Fibroblast of lung (primary cell): ENCODE results near the gene JAM2. TPM values are rescaled to one million over a fixed set of nuclear protein-coding genes. Genes with fewer than 3 reads are reported as not detected.

Experiments used
- DNase-seq, 2 donors: peaks; one replicate each; pipeline versions ENCODE4 v3.0.0 to v3.0.0-alpha.2; 2010; ENCODE audit warnings: low read depth in 2 of 2
- H2AFZ ChIP-seq: 2 replicates; pipeline ENCODE4 v1.5.1; 2012; ENCODE audit warnings: low read length, control low read depth, inconsistent platforms
- H3K27ac ChIP-seq: 2 replicates; pipeline ENCODE4 v1.5.1; 2011; ENCODE audit warnings: low read length, control low read depth; ENCODE audit not compliant: insufficient read depth
- H3K27me3 ChIP-seq: 2 replicates; pipeline ENCODE4 v1.5.1; 2011; ENCODE audit warnings: mild to moderate bottlenecking, low read length; ENCODE audit not compliant: control insufficient read depth, insufficient read depth
- H3K36me3 ChIP-seq: 2 replicates; pipeline ENCODE4 v1.5.1; 2011; ENCODE audit warnings: low read length; ENCODE audit not compliant: control insufficient read depth, insufficient read depth
- H3K4me1 ChIP-seq: 2 replicates; pipeline ENCODE4 v1.5.1; 2011; ENCODE audit warnings: low read length; ENCODE audit not compliant: control insufficient read depth, insufficient read depth; ENCODE audit errors: extremely low read depth
- H3K4me2 ChIP-seq: 2 replicates; pipeline ENCODE4 v1.5.1; 2011; ENCODE audit warnings: low read length, control low read depth; ENCODE audit not compliant: insufficient read depth; ENCODE audit errors: extremely low read depth
- H3K4me3 ChIP-seq, 4 experiments: fragments of 200-600 bp in 1 of 4; sonication (generic) in 1 of 4; replicated peaks in 1 of 4; 2 replicates each; pipeline ENCODE4 v1.5.1; 2011 to 2016; ENCODE audit warnings: low read length in 4 of 4, low read depth in 3 of 4, mild to moderate bottlenecking in 3 of 4, control low read depth in 2 of 4, inconsistent platforms in 1 of 4, mixed read lengths in 1 of 4; ENCODE audit not compliant: insufficient read depth in 1 of 4; ENCODE audit errors: control extremely low read depth in 1 of 4
- H3K79me2 ChIP-seq: 2 replicates; pipeline ENCODE4 v1.5.1; 2012; ENCODE audit warnings: mild to moderate bottlenecking, low read length, inconsistent platforms; ENCODE audit not compliant: control insufficient read depth, insufficient read depth
- H3K9ac ChIP-seq: 2 replicates; pipeline ENCODE4 v1.5.1; 2011; ENCODE audit warnings: mild to moderate bottlenecking, low read length, control low read depth; ENCODE audit not compliant: insufficient read depth
- H3K9me3 ChIP-seq: 2 replicates; pipeline ENCODE4 v1.5.1; 2012; ENCODE audit warnings: low read depth, low read length; ENCODE audit not compliant: control insufficient read depth, insufficient read depth
- H4K20me1 ChIP-seq: 2 replicates; pipeline ENCODE4 v1.5.1; 2011; ENCODE audit warnings: low read length; ENCODE audit not compliant: control insufficient read depth, insufficient read depth; ENCODE audit errors: extremely low read depth
- EZH2 ChIP-seq: IDR thresholded peaks from 2 replicates; pipeline ENCODE4 v1.5.1; 2012; ENCODE audit warnings: low read length, control low read depth, mild to moderate bottlenecking; ENCODE audit errors: missing control alignments
- polyA plus RNA-seq, 2 donors: library from polyadenylated mRNA; depleted of rRNA in 1 of 2; stranded (reverse) in 1 of 2; unstranded in 1 of 2; fragments of >200 nt; gene quantifications; 2 replicates each; pipeline ENCODE4 v1.2.1, GENCODE V29; 2011 to 2012; ENCODE audit warnings: missing spikeins in 1 of 2
- total RNA-seq: library from RNA; depleted of rRNA; stranded (reverse); fragments of >200 nt; gene quantifications from 2 replicates; pipeline ENCODE4 v1.2.1, GENCODE V29; 2014
- TF ChIP-seq, protein P1 (sequence below), 2 donors: IDR thresholded peaks in 1 of 2; conservative IDR thresholded peaks in 1 of 2; 1 replicate in 1 of 2; 2 replicates in 1 of 2; pipeline ENCODE4 v1.5.1; 2011 to 2012; ENCODE audit warnings: low read length in 2 of 2, control low read depth in 1 of 2, inconsistent platforms in 1 of 2, low read depth in 1 of 2, mild to moderate bottlenecking in 1 of 2

The JAM2 gene
- total and polyA plus RNA-seq, 2 donors (not counting 1 experiment from before 2014, with no cell fraction given): 1.4 to 2.1 TPM

DNA sequence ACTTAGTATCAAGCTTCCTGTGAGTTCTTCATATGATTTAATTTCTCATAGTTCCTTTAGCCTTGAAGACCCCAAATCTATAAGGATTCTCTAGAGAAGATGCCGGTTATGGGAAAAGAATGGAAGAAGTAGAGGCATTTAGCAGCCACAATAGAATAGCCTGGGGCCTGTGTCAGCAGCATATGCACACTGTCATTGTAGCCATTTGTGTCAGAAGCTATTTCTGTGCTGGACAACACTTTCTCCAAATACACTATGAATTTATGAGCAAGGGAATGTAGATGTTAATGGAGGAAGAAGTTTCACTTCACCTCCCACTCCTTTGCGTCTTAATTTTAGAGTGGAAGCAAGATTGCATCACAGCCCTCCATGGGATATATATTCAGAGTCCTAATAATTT lies 17.4 kb downstream of the JAM2 start:
- DNase-seq: no peak

DNA sequence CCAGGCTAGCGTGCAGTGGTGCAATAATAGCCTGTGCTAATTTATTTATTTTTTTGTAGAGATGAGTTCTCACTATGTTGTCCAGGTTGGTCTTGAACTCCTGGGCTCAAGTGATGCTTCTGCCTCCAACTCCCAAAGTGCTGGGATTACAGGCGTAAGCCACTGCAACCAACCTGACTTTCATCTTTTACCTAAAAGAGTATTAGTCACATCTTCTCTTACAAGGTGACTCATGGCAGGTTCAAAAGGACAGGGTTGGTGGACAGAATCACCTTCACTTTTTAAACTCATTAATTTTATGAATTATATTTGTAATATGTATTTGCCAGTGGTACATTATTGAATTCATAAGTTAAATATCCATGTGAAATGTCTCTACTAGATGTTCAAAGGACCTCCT lies 18.1 kb downstream of the JAM2 start:
- DNase-seq: no peak
- no peaks in the 10 kb centered on the region for H3K36me3 ChIP-seq
- no peaks in the 10 kb centered on the region for H3K79me2 ChIP-seq
- H3K27ac ChIP-seq: no peak overlapping the region
- H3K9me3 ChIP-seq: no peaks in the 10 kb centered on the region
- H3K9ac ChIP-seq: no peak overlapping the region
- H3K4me2 ChIP-seq: no peak overlapping the region
- H3K27me3 ChIP-seq: no peaks in the 10 kb centered on the region
- no peaks in the 10 kb centered on the region for H3K4me1 ChIP-seq
- TF ChIP-seq, protein P1, sequence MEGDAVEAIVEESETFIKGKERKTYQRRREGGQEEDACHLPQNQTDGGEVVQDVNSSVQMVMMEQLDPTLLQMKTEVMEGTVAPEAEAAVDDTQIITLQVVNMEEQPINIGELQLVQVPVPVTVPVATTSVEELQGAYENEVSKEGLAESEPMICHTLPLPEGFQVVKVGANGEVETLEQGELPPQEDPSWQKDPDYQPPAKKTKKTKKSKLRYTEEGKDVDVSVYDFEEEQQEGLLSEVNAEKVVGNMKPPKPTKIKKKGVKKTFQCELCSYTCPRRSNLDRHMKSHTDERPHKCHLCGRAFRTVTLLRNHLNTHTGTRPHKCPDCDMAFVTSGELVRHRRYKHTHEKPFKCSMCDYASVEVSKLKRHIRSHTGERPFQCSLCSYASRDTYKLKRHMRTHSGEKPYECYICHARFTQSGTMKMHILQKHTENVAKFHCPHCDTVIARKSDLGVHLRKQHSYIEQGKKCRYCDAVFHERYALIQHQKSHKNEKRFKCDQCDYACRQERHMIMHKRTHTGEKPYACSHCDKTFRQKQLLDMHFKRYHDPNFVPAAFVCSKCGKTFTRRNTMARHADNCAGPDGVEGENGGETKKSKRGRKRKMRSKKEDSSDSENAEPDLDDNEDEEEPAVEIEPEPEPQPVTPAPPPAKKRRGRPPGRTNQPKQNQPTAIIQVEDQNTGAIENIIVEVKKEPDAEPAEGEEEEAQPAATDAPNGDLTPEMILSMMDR (conservative IDR thresholded peaks at IDR 0.05 in 1 of 2, IDR thresholded peaks at IDR 0.05 in 1 of 2; ENCODE audit: low read depth in 1 of 2, low read length in 2 of 2): no peak
- TF ChIP-seq EZH2: no peak
- no peaks in the 10 kb centered on the region for H4K20me1 ChIP-seq
- H2AFZ ChIP-seq: no peak overlapping the region
- H3K4me3 ChIP-seq: no peak overlapping the region

More for the DNA sequence above, 17.4 kb downstream of the JAM2 start:
- Histone ChIP-seq H2AFZ (no peak overlapping the region), H3K9ac (no peak overlapping the region), H3K4me2 (no peak overlapping the region), H3K9me3 (no peaks in the 10 kb centered on the region), H3K36me3 (no peaks in the 10 kb centered on the region), H3K4me3 (no peak overlapping the region), H3K27ac (no peak overlapping the region), H4K20me1 (no peaks in the 10 kb centered on the region), H3K27me3 (no peaks in the 10 kb centered on the region), H3K79me2 (no peaks in the 10 kb centered on the region), H3K4me1 (no peaks in the 10 kb centered on the region)
- no peak for TF ChIP-seq EZH2
- TF ChIP-seq, protein P1 (conservative IDR thresholded peaks at IDR 0.05 in 1 of 2, IDR thresholded peaks at IDR 0.05 in 1 of 2; ENCODE audit: low read depth in 1 of 2, low read length in 2 of 2): no peak

DNA sequence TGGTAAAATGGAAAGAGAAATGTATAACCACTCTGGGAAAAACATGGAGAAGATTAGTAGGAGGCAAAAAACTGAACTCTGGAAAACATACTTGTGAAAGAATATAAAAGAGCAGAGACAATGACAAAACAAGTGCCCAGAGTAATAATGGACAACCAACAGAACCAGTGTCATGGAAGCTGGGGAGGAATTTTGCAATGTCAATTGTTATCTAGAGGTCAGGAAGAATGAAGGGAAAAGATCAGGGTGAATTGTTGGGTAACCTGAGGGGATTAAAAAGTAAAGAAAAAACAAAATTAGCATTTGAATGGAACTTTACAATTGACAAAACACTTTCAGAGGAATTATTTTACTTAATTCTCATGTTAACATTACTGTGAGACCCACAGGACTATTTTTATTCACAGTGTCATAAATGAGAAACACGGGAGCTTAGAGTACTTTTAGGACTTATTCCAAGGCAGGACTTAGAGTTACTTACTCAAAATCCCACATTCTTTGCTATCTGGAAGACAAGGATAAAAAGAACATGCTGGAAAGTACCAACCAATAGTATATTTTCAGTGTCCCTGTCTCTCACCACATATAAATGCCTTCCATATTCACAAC lies 19.5 kb downstream of the JAM2 start:
- no peaks in the 10 kb centered on the region for H3K79me2 ChIP-seq
- H4K20me1 ChIP-seq: no peaks in the 10 kb centered on the region
- no peaks in the 10 kb centered on the region for H3K36me3 ChIP-seq
- TF ChIP-seq, protein P1 (conservative IDR thresholded peaks at IDR 0.05 in 1 of 2, IDR thresholded peaks at IDR 0.05 in 1 of 2; ENCODE audit: low read depth in 1 of 2, low read length in 2 of 2): no peak
- no peak overlapping the region for H3K4me3 ChIP-seq
- no peak overlapping the region for H3K9ac ChIP-seq
- H2AFZ ChIP-seq: no peak overlapping the region
- DNase-seq: no peak
- H3K4me2 ChIP-seq: no peak overlapping the region
- no peak overlapping the region for H3K27ac ChIP-seq
- H3K9me3 ChIP-seq: no peaks in the 10 kb centered on the region
- H3K27me3 ChIP-seq: no peaks in the 10 kb centered on the region
- H3K4me1 ChIP-seq: no peaks in the 10 kb centered on the region
